HL-60 (cell line): Measurements from ENCODE around the gene TRDN.

Source experiments
- GABPA ChIP-seq: IDR thresholded peaks from 2 replicates; pipeline ENCODE4 v1.6.1; 2012; ENCODE audit warnings: low read depth
- POLR2AphosphoS5 ChIP-seq: IDR thresholded peaks from 2 replicates; pipeline ENCODE4 v1.6.1; 2012; ENCODE audit warnings: low read depth
- REST ChIP-seq: IDR thresholded peaks from 2 replicates; pipeline ENCODE4 v1.6.1; 2012; ENCODE audit warnings: low read depth; ENCODE audit not compliant: insufficient replicate concordance
- SPI1 ChIP-seq: IDR thresholded peaks from 2 replicates; pipeline ENCODE4 v1.6.1; 2012; ENCODE audit warnings: low read depth, mild to moderate bottlenecking, borderline replicate concordance
- TF ChIP-seq, protein P1 (sequence below): IDR thresholded peaks from one replicate; pipeline ENCODE4 v1.5.1; 2011; ENCODE audit warnings: low read length, control low read depth, inconsistent platforms; ENCODE audit not compliant: insufficient read depth

DNA sequence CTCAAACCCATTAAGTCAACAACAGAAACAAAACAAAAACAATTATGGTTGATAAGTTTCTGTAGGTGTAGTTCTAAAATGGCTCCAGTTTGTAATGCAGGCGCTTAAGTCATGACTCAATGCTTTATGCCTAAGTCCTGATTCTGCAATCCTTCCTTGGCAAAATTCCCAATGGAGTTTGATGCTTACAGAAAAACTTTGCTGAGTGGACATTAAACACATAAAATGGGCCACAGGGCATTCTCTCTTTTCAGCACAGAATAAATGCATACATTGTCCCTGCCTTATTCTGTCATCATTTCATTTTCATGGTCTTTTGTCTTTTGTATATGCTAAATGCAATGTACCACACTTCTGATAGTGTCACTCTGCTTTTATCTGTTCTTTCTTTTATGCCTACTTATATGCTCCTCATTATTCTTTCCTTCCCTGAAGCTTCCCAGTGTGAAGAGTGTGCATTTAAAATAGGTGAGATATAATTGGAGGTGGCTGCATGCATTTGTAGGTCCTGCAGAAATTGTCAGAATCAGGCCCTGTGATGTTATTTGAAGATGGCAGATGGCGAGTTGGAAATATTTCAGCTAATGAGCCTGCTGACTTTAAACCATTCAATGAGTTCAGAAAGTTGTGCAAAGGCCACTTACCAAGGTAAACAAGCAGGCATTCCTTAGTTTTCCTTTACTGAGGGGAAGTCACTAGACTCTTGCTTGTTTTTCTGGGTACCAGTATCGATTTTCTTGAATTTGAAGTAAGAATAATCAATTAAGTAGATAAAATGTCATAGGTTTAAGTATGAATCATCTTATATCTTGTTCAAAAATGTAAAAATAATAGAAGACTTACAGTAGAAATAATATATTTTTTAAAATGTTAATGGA is 313.1 kb downstream of the TRDN start:
- TF ChIP-seq, protein P1, sequence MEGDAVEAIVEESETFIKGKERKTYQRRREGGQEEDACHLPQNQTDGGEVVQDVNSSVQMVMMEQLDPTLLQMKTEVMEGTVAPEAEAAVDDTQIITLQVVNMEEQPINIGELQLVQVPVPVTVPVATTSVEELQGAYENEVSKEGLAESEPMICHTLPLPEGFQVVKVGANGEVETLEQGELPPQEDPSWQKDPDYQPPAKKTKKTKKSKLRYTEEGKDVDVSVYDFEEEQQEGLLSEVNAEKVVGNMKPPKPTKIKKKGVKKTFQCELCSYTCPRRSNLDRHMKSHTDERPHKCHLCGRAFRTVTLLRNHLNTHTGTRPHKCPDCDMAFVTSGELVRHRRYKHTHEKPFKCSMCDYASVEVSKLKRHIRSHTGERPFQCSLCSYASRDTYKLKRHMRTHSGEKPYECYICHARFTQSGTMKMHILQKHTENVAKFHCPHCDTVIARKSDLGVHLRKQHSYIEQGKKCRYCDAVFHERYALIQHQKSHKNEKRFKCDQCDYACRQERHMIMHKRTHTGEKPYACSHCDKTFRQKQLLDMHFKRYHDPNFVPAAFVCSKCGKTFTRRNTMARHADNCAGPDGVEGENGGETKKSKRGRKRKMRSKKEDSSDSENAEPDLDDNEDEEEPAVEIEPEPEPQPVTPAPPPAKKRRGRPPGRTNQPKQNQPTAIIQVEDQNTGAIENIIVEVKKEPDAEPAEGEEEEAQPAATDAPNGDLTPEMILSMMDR = no peak
- TF ChIP-seq GABPA (no peak), POLR2AphosphoS5 (no peak), REST (no peak), SPI1 (no peak)
